HG02610 (cell line): ENCODE results near the gene NCSTN.
"Not testable (repeated sequence)": the region's sequence is repeated elsewhere in the genome, so short reads cannot be mapped to it uniquely, and the experiment has no call there.

ENCODE experiments used
- ATAC-seq: cut with Tn5 transposase; IDR thresholded peaks from one replicate; pipeline ENCODE4 v1.9.1; 2021; ENCODE audit warnings: mild to moderate bottlenecking, moderate library complexity; ENCODE audit not compliant: unreplicated experiment

Gene NCSTN

GRCh38 chr1:160369087-160369486 is 25.9 kb downstream of the NCSTN start:
- ATAC-seq: no peak

GRCh38 chr1:160370561-160371345 is 27.6 kb downstream of the NCSTN start:
- ATAC-seq: no peak

GRCh38 chr1:160371346-160371631 is 28.1 kb downstream of the NCSTN start:
- ATAC-seq: no peak

- ATAC-seq: no peak
These were observed 28.6 kb downstream of the NCSTN start for GRCh38 chr1:160371756-160372155.

GRCh38 chr1:160373696-160374095 is 30.5 kb downstream of the NCSTN start:
- no peak for ATAC-seq

GRCh38 chr1:160374306-160375110 is 31.3 kb downstream of the NCSTN start:
- no peak for ATAC-seq

GRCh38 chr1:160375788-160376524 is 32.8 kb downstream of the NCSTN start:
- peak; percentile 70 for ATAC-seq

GRCh38 chr1:160376525-160377131 is 33.4 kb downstream of the NCSTN start:
- ATAC-seq: peak; percentile 58

- no peak for ATAC-seq
These were observed 34.5 kb downstream of the NCSTN start for GRCh38 chr1:160377585-160378206.

GRCh38 chr1:160384812-160385211 is 41.6 kb downstream of the NCSTN start:
- not testable (repeated sequence) for ATAC-seq

GRCh38 chr1:160388406-160388805 is 45.2 kb downstream of the NCSTN start:
- ATAC-seq: not testable (repeated sequence)

GRCh38 chr1:160394673-160395072 is 51.5 kb downstream of the NCSTN start:
- ATAC-seq: no peak

- no peak for ATAC-seq
These were observed 54.5 kb downstream of the NCSTN start for GRCh38 chr1:160397651-160398050.

GRCh38 chr1:160398823-160399222 is 55.6 kb downstream of the NCSTN start:
- no peak for ATAC-seq

GRCh38 chr1:160399544-160400222 is 56.5 kb downstream of the NCSTN start:
- no peak for ATAC-seq

GRCh38 chr1:160400223-160400645 is 57.1 kb downstream of the NCSTN start, which contains the start of gene VANGL2:
VANGL2 (plus strand) TSS chr1:160400564; CDS start chr1:160415838, 15,274 bp downstream.
- ATAC-seq: no peak

- ATAC-seq: no peak
These were observed 57.7 kb downstream of the NCSTN start for GRCh38 chr1:160400646-160401486.

GRCh38 chr1:160401487-160401805 is 58.3 kb downstream of the NCSTN start:
- no peak for ATAC-seq
